HEK293 (cell line): Measurements from ENCODE around the gene COA5.

Experiments used
- CTCF ChIA-PET: fragments of 350-600 bp; formaldehyde crosslinking; extraction: SDS; loops from one replicate; lab custom pipeline; 2021; ENCODE audit warnings: antibody characterized with exemption; lab: Yijun Ruan, JAX
- POLR2A ChIA-PET: fragments of 300-600 bp; formaldehyde crosslinking; extraction: SDS; loops from one replicate; lab custom pipeline; 2020; ENCODE audit warnings: antibody characterized with exemption, inconsistent platforms; lab: Yijun Ruan, JAX
- H3K27ac ChIP-seq: fragments of 200-500 bp; sonication (Bioruptor generic); 2 replicates; pipeline ENCODE4 v1.5.1; 2014; ENCODE audit warnings: low read depth, low read length, control low read depth, inconsistent platforms; ENCODE audit errors: extremely low read depth
- H3K36me3 ChIP-seq, 2 experiments: fragments of 200-500 bp in 1 of 2; sonication (Bioruptor generic) in 1 of 2; 1 replicate in 1 of 2; 2 replicates in 1 of 2; pipeline ENCODE4 v1.5.1; 2014 to 2017; ENCODE audit warnings: inconsistent platforms in 2 of 2, low read length in 2 of 2; ENCODE audit not compliant: control insufficient read depth in 2 of 2, insufficient read depth in 1 of 2
- H3K4me1 ChIP-seq: fragments of 200-500 bp; sonication (Bioruptor generic); 2 replicates; pipeline ENCODE4 v1.5.1; 2014; ENCODE audit warnings: mild to moderate bottlenecking, low read length, inconsistent platforms; ENCODE audit not compliant: control insufficient read depth, insufficient read depth
- H3K4me3 ChIP-seq: 2 replicates; pipeline ENCODE4 v1.5.1; 2011; ENCODE audit warnings: low read depth, mild to moderate bottlenecking, control low read depth, low read length, moderate library complexity
- H3K9me3 ChIP-seq: fragments of 200-500 bp; sonication (Bioruptor generic); 2 replicates; pipeline ENCODE4 v1.5.1; 2014; ENCODE audit warnings: low read depth, low read length, inconsistent platforms; ENCODE audit not compliant: control insufficient read depth, insufficient read depth
- GLI2 ChIP-seq: fragments of 450-650 bp; formaldehyde crosslinking; IDR thresholded peaks from 2 replicates; pipeline ENCODE4; 2017; ENCODE audit warnings: missing biosample characterization, missing genetic modification characterization, low read depth, borderline replicate concordance
- SCRT2 ChIP-seq: fragments of 450-650 bp; formaldehyde crosslinking; IDR thresholded peaks from 2 replicates; pipeline ENCODE4 v1.5.1; 2016; ENCODE audit warnings: missing biosample characterization, missing genetic modification characterization
- ZBTB1 ChIP-seq: fragments of 450-650 bp; formaldehyde crosslinking; IDR thresholded peaks from 2 replicates; pipeline ENCODE4 v1.5.1; 2016; ENCODE audit warnings: missing biosample characterization, missing genetic modification characterization
- ZBTB11 ChIP-seq: fragments of 450-650 bp; formaldehyde crosslinking; conservative IDR thresholded peaks from 2 replicates; pipeline ENCODE4 v1.5.1; 2016; ENCODE audit warnings: low read depth, missing biosample characterization, missing genetic modification characterization
- ZBTB8A ChIP-seq: fragments of 450-650 bp; formaldehyde crosslinking; IDR thresholded peaks from 2 replicates; pipeline ENCODE4 v1.5.1; 2016; ENCODE audit warnings: missing biosample characterization, missing genetic modification characterization
- ZNF132 ChIP-seq: fragments of 450-650 bp; formaldehyde crosslinking; IDR thresholded peaks from 2 replicates; pipeline ENCODE4 v1.5.1; 2017; ENCODE audit warnings: missing biosample characterization, missing genetic modification characterization, borderline replicate concordance
- ZNF175 ChIP-seq: fragments of 450-650 bp; formaldehyde crosslinking; IDR thresholded peaks from 2 replicates; pipeline ENCODE4 v1.5.1; 2016; ENCODE audit warnings: missing biosample characterization, missing genetic modification characterization
- ZNF341 ChIP-seq: fragments of 450-650 bp; formaldehyde crosslinking; IDR thresholded peaks from 2 replicates; pipeline ENCODE4; 2016; ENCODE audit warnings: low read depth, missing biosample characterization, missing genetic modification characterization
- ZNF366 ChIP-seq: fragments of 450-650 bp; formaldehyde crosslinking; conservative IDR thresholded peaks from 2 replicates; pipeline ENCODE4 v1.5.1; 2016; ENCODE audit warnings: missing biosample characterization, missing genetic modification characterization
- ZNF391 ChIP-seq: fragments of 450-650 bp; formaldehyde crosslinking; IDR thresholded peaks from 2 replicates; pipeline ENCODE4 v1.5.1; 2016; ENCODE audit warnings: low read depth, missing biosample characterization, missing genetic modification characterization, borderline replicate concordance
- ZNF561 ChIP-seq: fragments of 450-650 bp; IDR thresholded peaks from 2 replicates; pipeline ENCODE4 v1.5.1; 2018; ENCODE audit warnings: missing biosample characterization, missing genetic modification characterization, borderline replicate concordance
- ZNF626 ChIP-seq: fragments of 450-650 bp; sonication (Bioruptor Pico); formaldehyde crosslinking; IDR thresholded peaks from 2 replicates; pipeline ENCODE4 v1.5.1; 2018; ENCODE audit warnings: missing biosample characterization, missing genetic modification characterization, inconsistent platforms
- ZNF654 ChIP-seq: fragments of 450-650 bp; formaldehyde crosslinking; IDR thresholded peaks from 2 replicates; pipeline ENCODE4 v1.5.1; 2016; ENCODE audit warnings: low read depth, missing biosample characterization, missing genetic modification characterization
- TF ChIP-seq, protein P1 (sequence below): sonication (generic); formaldehyde crosslinking; IDR thresholded peaks from 2 replicates; pipeline ENCODE4 v1.8.1; 2022; ENCODE audit warnings: mild to moderate bottlenecking, moderate library complexity, missing genetic modification reagents
- TF ChIP-seq, protein P2 (sequence below): fragments of 450-650 bp; formaldehyde crosslinking; IDR thresholded peaks from 2 replicates; pipeline ENCODE4 v1.5.1; 2017; ENCODE audit warnings: missing biosample characterization, missing genetic modification characterization

The COA5 gene

GRCh38 chr2:98555696-98556095, 52.6 kb downstream of the COA5 start:
- ChIA-PET CTCF (no interaction called here), POLR2A (no interaction called here)
- Histone ChIP-seq H3K36me3 (peaks cover 5 to 91% of the 10 kb centered on the region in 2 experiments; a peak in 2 of 3 replicates), H3K4me1 (no peaks in the 10 kb centered on the region), H3K9me3 (no peaks in the 10 kb centered on the region), H3K4me3 (no peak overlapping the region), H3K27ac (no peak overlapping the region)
- TF ChIP-seq ZNF391 (no peak), ZNF654 (tag by site-specific recombination) (no peak), ZNF341 (tag by site-specific recombination) (no peak), ZNF132 (tag by site-specific recombination) (no peak), ZNF626 (tag by site-specific recombination) (no peak), ZNF175 (tag by site-specific recombination) (no peak)

GRCh38 chr2:98554116-98554861, 54.0 kb downstream of the COA5 start:
- no peak overlapping the region for H3K27ac ChIP-seq
- no peaks in the 10 kb centered on the region for H3K4me1 ChIP-seq
- TF ChIP-seq SCRT2 (tag by site-specific recombination), result peak; percentile 75
- TF ChIP-seq, protein P1, sequence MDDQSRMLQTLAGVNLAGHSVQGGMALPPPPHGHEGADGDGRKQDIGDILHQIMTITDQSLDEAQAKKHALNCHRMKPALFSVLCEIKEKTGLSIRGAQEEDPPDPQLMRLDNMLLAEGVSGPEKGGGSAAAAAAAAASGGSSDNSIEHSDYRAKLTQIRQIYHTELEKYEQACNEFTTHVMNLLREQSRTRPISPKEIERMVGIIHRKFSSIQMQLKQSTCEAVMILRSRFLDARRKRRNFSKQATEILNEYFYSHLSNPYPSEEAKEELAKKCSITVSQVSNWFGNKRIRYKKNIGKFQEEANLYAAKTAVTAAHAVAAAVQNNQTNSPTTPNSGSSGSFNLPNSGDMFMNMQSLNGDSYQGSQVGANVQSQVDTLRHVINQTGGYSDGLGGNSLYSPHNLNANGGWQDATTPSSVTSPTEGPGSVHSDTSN (CRISPR knock-in tag), result no peak
- H3K9me3 ChIP-seq, result no peaks in the 10 kb centered on the region
- H3K36me3 ChIP-seq, result peaks cover 5 to 85% of the 10 kb centered on the region in 2 experiments; a peak in 2 of 3 replicates
- H3K4me3 ChIP-seq, result no peak overlapping the region
- POLR2A ChIA-PET, result no interaction called here
- CTCF ChIA-PET, result no interaction called here

DNA sequence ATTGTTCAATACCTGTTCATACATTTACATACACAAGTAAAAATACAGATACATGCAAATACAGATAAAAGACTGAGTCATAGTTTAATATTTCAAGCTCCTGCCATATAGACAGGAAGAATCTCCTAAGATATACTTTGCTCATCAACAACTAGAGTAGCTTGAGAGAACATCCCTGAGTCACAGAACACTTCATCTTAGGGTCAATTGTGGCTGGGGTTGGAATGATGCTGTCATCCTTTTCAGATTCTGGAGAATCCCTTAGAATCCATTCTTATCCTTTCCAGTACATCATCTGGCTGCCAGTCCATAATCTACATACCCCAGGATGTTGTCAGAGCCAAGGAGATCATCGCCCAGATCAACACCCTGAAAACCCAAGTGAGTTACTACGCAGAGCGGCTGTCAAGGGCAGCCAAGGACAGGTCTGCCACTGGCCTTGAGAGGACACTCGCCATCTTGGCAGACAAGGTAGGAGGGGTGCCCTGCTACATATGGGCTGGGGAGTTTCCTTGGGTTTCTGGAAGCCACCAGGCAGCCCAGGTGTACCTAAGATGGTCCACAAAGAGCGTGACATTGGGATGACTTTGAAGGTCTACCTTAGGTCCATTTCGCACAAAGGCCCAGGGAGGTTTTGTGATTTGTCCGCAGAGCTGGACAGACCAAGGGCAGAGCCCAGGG, 55.7 kb downstream of the COA5 start:
- H3K4me1 ChIP-seq, result no peaks in the 10 kb centered on the region
- ChIA-PET POLR2A (no interaction called here), CTCF (interaction anchor here (0.8 kb wide), 1 partner anchor 17 kb away, joined by 3 read pairs; no protein-coding TSS in a partner anchor)
- TF ChIP-seq ZBTB11 (tag by site-specific recombination) (no peak), ZNF366 (tag by site-specific recombination) (no peak), ZBTB8A (tag by site-specific recombination) (no peak), ZBTB1 (tag by site-specific recombination) (no peak), ZNF561 (no peak), ZNF341 (tag by site-specific recombination) (no peak), GLI2 (tag by site-specific recombination) (no peak)
- TF ChIP-seq, protein P2, sequence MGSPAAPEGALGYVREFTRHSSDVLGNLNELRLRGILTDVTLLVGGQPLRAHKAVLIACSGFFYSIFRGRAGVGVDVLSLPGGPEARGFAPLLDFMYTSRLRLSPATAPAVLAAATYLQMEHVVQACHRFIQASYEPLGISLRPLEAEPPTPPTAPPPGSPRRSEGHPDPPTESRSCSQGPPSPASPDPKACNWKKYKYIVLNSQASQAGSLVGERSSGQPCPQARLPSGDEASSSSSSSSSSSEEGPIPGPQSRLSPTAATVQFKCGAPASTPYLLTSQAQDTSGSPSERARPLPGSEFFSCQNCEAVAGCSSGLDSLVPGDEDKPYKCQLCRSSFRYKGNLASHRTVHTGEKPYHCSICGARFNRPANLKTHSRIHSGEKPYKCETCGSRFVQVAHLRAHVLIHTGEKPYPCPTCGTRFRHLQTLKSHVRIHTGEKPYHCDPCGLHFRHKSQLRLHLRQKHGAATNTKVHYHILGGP (tag by site-specific recombination), result no peak
- no peaks in the 10 kb centered on the region for H3K9me3 ChIP-seq
- peaks cover 5 to 81% of the 10 kb centered on the region in 2 experiments; a peak in 2 of 3 replicates for H3K36me3 ChIP-seq
- no peak overlapping the region for H3K4me3 ChIP-seq
- no peak overlapping the region for H3K27ac ChIP-seq
